ENCODE results near the gene RFWD3. TPM values are rescaled to one million over a fixed set of nuclear protein-coding genes. Genes with fewer than 3 reads are reported as not detected.

RFWD3 gene
- total RNA-seq, 4 donors from 2014 or later: 14.6 to 32.9 (median 25.1) TPM

- Histone ChIP-seq H3K4me1 (peaks cover 0 to 5% of the 10 kb centered on the region in 2 donors), H3K27me3 (no peaks in the 10 kb centered on the region), H3K4me3 (replicated peaks in 1 of 3) (no peak overlapping the region), H3K9me3 (no peaks in the 10 kb centered on the region), H3K36me3 (no peaks in the 10 kb centered on the region), H3K27ac (peak overlapping the region in 1 of 3 donors; percentile 88)
- intact Hi-C loops (cut with DNase I): loop anchor here (10.0 kb wide), 1 partner anchor 415 kb away; the partner anchor contains the start of gene LDHD
- no peak for DNase-seq
- WGBS, 2 donors: 75 to 83% methylated on average over 4 of the region's 4 CpGs
- TF ChIP-seq CTCF (IDR thresholded peaks at IDR 0.05) (no peak), POLR2A (IDR thresholded peaks at IDR 0.05) (no peak)
Observed at GRCh38 chr16:74699666-74700065, 33.0 kb upstream of the RFWD3 start.

- intact Hi-C loops (cut with DNase I): no loop called here
- no peak for TF ChIP-seq CTCF (IDR thresholded peaks at IDR 0.05)
- no peak for TF ChIP-seq POLR2A (IDR thresholded peaks at IDR 0.05)
- no peaks in the 10 kb centered on the region for H3K36me3 ChIP-seq
- WGBS, 2 donors: 67 to 75% methylated on average over 4 of the region's 4 CpGs
- peaks cover 0 to 5% of the 10 kb centered on the region in 2 donors for H3K4me1 ChIP-seq
- no peaks in the 10 kb centered on the region for H3K27me3 ChIP-seq
- H3K4me3 ChIP-seq (replicated peaks in 1 of 3): no peak overlapping the region
- H3K9me3 ChIP-seq: no peaks in the 10 kb centered on the region
- no peak overlapping the region for H3K27ac ChIP-seq
- no peak for DNase-seq
Observed at GRCh38 chr16:74698222-74698621, 31.5 kb upstream of the RFWD3 start.

GRCh38 chr16:74695450-74696422 is 29.1 kb upstream of the RFWD3 start:
- H3K9me3 ChIP-seq: no peaks in the 10 kb centered on the region
- intact Hi-C loops (cut with DNase I): no loop called here
- H3K4me3 ChIP-seq (replicated peaks in 1 of 3): peak overlapping the region in 2 of 3 donors; percentile 18 to 23
- no peaks in the 10 kb centered on the region for H3K36me3 ChIP-seq
- peak; percentile 73 to 77 for DNase-seq
- H3K4me1 ChIP-seq: no peaks in the 10 kb centered on the region
- H3K27me3 ChIP-seq: no peaks in the 10 kb centered on the region
- no peak overlapping the region for H3K27ac ChIP-seq
- WGBS, 2 donors: 50 to 60% methylated on average over 19 of the region's 19 CpGs
- no peak for TF ChIP-seq CTCF (IDR thresholded peaks at IDR 0.05)
- peak in 1 of 2 donors; percentile 53 for TF ChIP-seq POLR2A (IDR thresholded peaks at IDR 0.05)

GRCh38 chr16:74691093-74691855 is 24.6 kb upstream of the RFWD3 start:
- WGBS, 2 donors: 81 to 82% methylated on average over 10 of the region's 10 CpGs
- intact Hi-C loops (cut with DNase I): no loop called here
- Histone ChIP-seq H3K27me3 (no peaks in the 10 kb centered on the region), H3K9me3 (no peaks in the 10 kb centered on the region), H3K27ac (no peak overlapping the region), H3K4me1 (no peaks in the 10 kb centered on the region), H3K4me3 (replicated peaks in 1 of 3) (no peak overlapping the region), H3K36me3 (no peaks in the 10 kb centered on the region)
- DNase-seq: no peak
- TF ChIP-seq CTCF (IDR thresholded peaks at IDR 0.05): no peak
- no peak for TF ChIP-seq POLR2A (IDR thresholded peaks at IDR 0.05)

Data from thyroid gland (tissue), 4 donors.